Measurements from ENCODE around the gene AQP9. TPM values are rescaled to one million over a fixed set of nuclear protein-coding genes. Genes with fewer than 3 reads are reported as not detected.

AQP9 gene
- total RNA-seq, 1 experiment from 2014 or later = not detected

GRCh38 chr15:58124585-58124984 lies 13.6 kb upstream of the AQP9 start:
- no peak for ATAC-seq

GRCh38 chr15:58125333-58125732 lies 12.8 kb upstream of the AQP9 start:
- H3K27ac ChIP-seq (ENCODE audit: low read length) = no peak overlapping the region
- no peak for ATAC-seq
- in situ Hi-C loops (cut with HindIII; ENCODE audit: low pct_unique_long_range_greater_than_20kb, low sequenced_read_pairs) (no loop called here), intact Hi-C loops (cut with micrococcal nuclease; ENCODE audit: unreplicated experiment) (no loop called here)
- no peaks in the 10 kb centered on the region for H3K27me3 ChIP-seq (ENCODE audit: control insufficient read depth, insufficient read depth, low read length)
- ChIA-PET POLR2A (no interaction called here), CTCF (no interaction called here)
- BruUV-seq (replicated peaks) = no TSS peak
- DNase-seq (ENCODE audit: low read depth, low spot score) = no peak
- TF ChIP-seq POLR2AphosphoS5 (IDR thresholded peaks at IDR 0.05; ENCODE audit: low read depth, low read length) (no peak), TCF7L2 (IDR thresholded peaks at IDR 0.05; ENCODE audit: low read depth, low read length) (no peak), CTCF (IDR thresholded peaks at IDR 0.05) (no peak)
- H3K36me3 ChIP-seq (ENCODE audit: control insufficient read depth, insufficient read depth, low read length) = no peaks in the 10 kb centered on the region
- no peaks in the 10 kb centered on the region for H3K4me1 ChIP-seq (ENCODE audit: control insufficient read depth, insufficient read depth, low read length)
- peaks cover 3% of the 10 kb centered on the region; the same call in 1 of the 2 replicates for H3K9me3 ChIP-seq (ENCODE audit: control insufficient read depth, insufficient read depth, low read depth, low read length)
- no peak overlapping the region for H3K4me3 ChIP-seq (ENCODE audit: low read depth in 2 of 2, low read length in 2 of 2)

More at GRCh38 chr15:58124585-58124984, 13.6 kb upstream of the AQP9 start:
- in situ Hi-C loops (cut with HindIII; ENCODE audit: low pct_unique_long_range_greater_than_20kb, low sequenced_read_pairs) = no loop called here
- no peak overlapping the region for H3K4me3 ChIP-seq (ENCODE audit: low read depth in 2 of 2, low read length in 2 of 2)
- TF ChIP-seq REST (IDR thresholded peaks at IDR 0.05; ENCODE audit: insufficient read depth in 1 of 2, low read depth in 2 of 2, low read length in 1 of 2) (no peak), SIN3A (IDR thresholded peaks at IDR 0.05; ENCODE audit: borderline replicate concordance, insufficient read depth, low read depth, low read length) (no peak), POLR2AphosphoS5 (IDR thresholded peaks at IDR 0.05; ENCODE audit: low read depth, low read length) (no peak), TCF7L2 (IDR thresholded peaks at IDR 0.05; ENCODE audit: low read depth, low read length) (no peak), CTCF (IDR thresholded peaks at IDR 0.05) (no peak)
- H3K27me3 ChIP-seq (ENCODE audit: control insufficient read depth, insufficient read depth, low read length) = no peaks in the 10 kb centered on the region
- intact Hi-C loops (cut with micrococcal nuclease; ENCODE audit: unreplicated experiment) = no loop called here
- H3K36me3 ChIP-seq (ENCODE audit: control insufficient read depth, insufficient read depth, low read length) = no peaks in the 10 kb centered on the region
- POLR2A ChIA-PET = no interaction called here
- CTCF ChIA-PET = no interaction called here
- no peaks in the 10 kb centered on the region for H3K4me1 ChIP-seq (ENCODE audit: control insufficient read depth, insufficient read depth, low read length)
- no TSS peak for BruUV-seq (replicated peaks)
- DNase-seq (ENCODE audit: low read depth, low spot score) = no peak
- H3K27ac ChIP-seq (ENCODE audit: low read length) = no peak overlapping the region
- peaks cover 3% of the 10 kb centered on the region; the same call in 1 of the 2 replicates for H3K9me3 ChIP-seq (ENCODE audit: control insufficient read depth, insufficient read depth, low read depth, low read length)

Measured in Panc1 (cell line).